ELF-1 (cell line): ENCODE results near the gene SLC25A21.
A peak's percentile ranks its signal among the peaks of the same experiment; 100 is the strongest.
"Not testable (repeated sequence)": the region's sequence is repeated elsewhere in the genome, so short reads cannot be mapped to it uniquely, and the experiment has no call there.

Source experiments
- DNase-seq: peaks from one replicate; pipeline ENCODE4 v3.0.0-alpha.2; 2016; ENCODE audit warnings: low read depth, low spot score

Gene SLC25A21

GRCh38 chr14:36986407-36986806, 186.0 kb downstream of the SLC25A21 start:
- DNase-seq, result no peak

- no peak for DNase-seq
Measured at GRCh38 chr14:36981832-36982529, 190.4 kb downstream of the SLC25A21 start.

GRCh38 chr14:36980413-36980812, 192.0 kb downstream of the SLC25A21 start:
- DNase-seq, result not testable (repeated sequence)

GRCh38 chr14:36979863-36980262, 192.5 kb downstream of the SLC25A21 start:
- no peak for DNase-seq

- DNase-seq, result peak; percentile 3
Measured at GRCh38 chr14:36976571-36977023, 195.8 kb downstream of the SLC25A21 start.

GRCh38 chr14:36975834-36976233, 196.6 kb downstream of the SLC25A21 start:
- no peak for DNase-seq

GRCh38 chr14:36974985-36975384, 197.4 kb downstream of the SLC25A21 start:
- DNase-seq, result no peak

- no peak for DNase-seq
Measured at GRCh38 chr14:36973806-36974442, 198.5 kb downstream of the SLC25A21 start.

GRCh38 chr14:36971263-36971855, 201.0 kb downstream of the SLC25A21 start:
- DNase-seq, result no peak

GRCh38 chr14:36967892-36968555, 204.4 kb downstream of the SLC25A21 start:
- no peak for DNase-seq

- DNase-seq, result no peak
Measured at GRCh38 chr14:36955967-36956366, 216.4 kb downstream of the SLC25A21 start.

- no peak for DNase-seq
Measured at GRCh38 chr14:36955376-36955775, 217.0 kb downstream of the SLC25A21 start.

GRCh38 chr14:36952689-36953088, 219.7 kb downstream of the SLC25A21 start:
- no peak for DNase-seq

GRCh38 chr14:36951380-36951911, 221.0 kb downstream of the SLC25A21 start:
- DNase-seq, result no peak

- no peak for DNase-seq
Measured at GRCh38 chr14:36950812-36951211, 221.6 kb downstream of the SLC25A21 start.

GRCh38 chr14:36949371-36949770, 223.0 kb downstream of the SLC25A21 start:
- no peak for DNase-seq

GRCh38 chr14:36948157-36948859, 224.1 kb downstream of the SLC25A21 start:
- DNase-seq, result no peak

- no peak for DNase-seq
Measured at GRCh38 chr14:36947362-36947761, 225.0 kb downstream of the SLC25A21 start.

GRCh38 chr14:36946872-36947271, 225.5 kb downstream of the SLC25A21 start:
- DNase-seq, result no peak

GRCh38 chr14:36944307-36945010, 227.9 kb downstream of the SLC25A21 start:
- no peak for DNase-seq
